Hepatocyte (in vitro differentiated cells): ENCODE measurements around the gene ADGRG6. TPM values are rescaled to one million over a fixed set of nuclear protein-coding genes. Genes with fewer than 3 reads are reported as not detected.

ENCODE experiments used
- DNase-seq: peaks from one replicate; pipeline ENCODE4 v3.0.0-alpha.2; 2016; ENCODE audit warnings: low spot score
- H2AFZ ChIP-seq: fragments of 200-600 bp; sonication (generic); 2 replicates; pipeline ENCODE4 v1.6.0; 2016; ENCODE audit warnings: antibody characterized with exemption, mild to moderate bottlenecking
- H3K27ac ChIP-seq: fragments of 200-600 bp; sonication (generic); 2 replicates; pipeline ENCODE4 v1.5.1; 2016; ENCODE audit warnings: mild to moderate bottlenecking
- H3K27me3 ChIP-seq: fragments of 200-600 bp; sonication (generic); 2 replicates; pipeline ENCODE4 v1.6.1; 2016
- H3K36me3 ChIP-seq: fragments of 200-600 bp; sonication (generic); replicated peaks from 2 replicates; pipeline ENCODE4 v1.5.1; 2016; ENCODE audit warnings: low read depth; ENCODE audit not compliant: insufficient read depth
- H3K4me1 ChIP-seq: fragments of 200-600 bp; sonication (generic); 2 replicates; pipeline ENCODE4 v1.5.1; 2016; ENCODE audit warnings: mild to moderate bottlenecking, moderate library complexity; ENCODE audit not compliant: insufficient read depth
- H3K4me2 ChIP-seq: fragments of 200-600 bp; sonication (generic); 2 replicates; pipeline ENCODE4 v1.6.0; 2016
- H3K4me3 ChIP-seq: fragments of 200-600 bp; sonication (generic); 2 replicates; pipeline ENCODE4 v1.5.1; 2016; ENCODE audit warnings: mild to moderate bottlenecking
- H3K79me2 ChIP-seq: fragments of 200-600 bp; sonication (generic); 2 replicates; pipeline ENCODE4 v1.6.0; 2017; ENCODE audit warnings: mild to moderate bottlenecking
- H3K9me2 ChIP-seq: fragments of 200-600 bp; sonication (generic); replicated peaks from 2 replicates; pipeline ENCODE4 v1.6.0; 2017; ENCODE audit warnings: mild to moderate bottlenecking; ENCODE audit not compliant: insufficient read depth
- H3K9me3 ChIP-seq: fragments of 200-600 bp; sonication (generic); 2 replicates; pipeline ENCODE4 v1.5.1; 2016; ENCODE audit warnings: low read depth, mild to moderate bottlenecking
- H4K20me1 ChIP-seq: fragments of 200-600 bp; sonication (generic); 2 replicates; pipeline ENCODE4 v1.6.0; 2016; ENCODE audit warnings: mild to moderate bottlenecking; ENCODE audit not compliant: insufficient read depth, poor library complexity, severe bottlenecking
- CTCF ChIP-seq: fragments of 200-600 bp; sonication (generic); IDR thresholded peaks from 2 replicates; pipeline ENCODE4 v1.5.1; 2016; ENCODE audit warnings: antibody characterized with exemption, mild to moderate bottlenecking; ENCODE audit not compliant: poor library complexity
- EZH2 ChIP-seq: fragments of 200-600 bp; sonication (generic); IDR thresholded peaks from 2 replicates; pipeline ENCODE4 v1.6.1; 2016; ENCODE audit warnings: antibody characterized with exemption, mild to moderate bottlenecking, borderline replicate concordance
- EZH2phosphoT487 ChIP-seq: fragments of 200-600 bp; sonication (generic); IDR thresholded peaks from one replicate; pipeline ENCODE4 v1.6.1; 2018; ENCODE audit warnings: antibody characterized with exemption, mild to moderate bottlenecking, low read depth, moderate library complexity; ENCODE audit not compliant: unreplicated experiment, severe bottlenecking
- WGBS: methylation state at CpG from one replicate; pipeline ENCODE4 v1.1.6; 2016; ENCODE audit warnings: low lambda C conversion rate; ENCODE audit errors: missing lambda C conversion rate; 5-methylcytosine and 5-hydroxymethylcytosine counted together
- polyA plus RNA-seq: library from polyadenylated mRNA; unstranded; fragments of >200 nt; fragmentation: Nextera tagmentation; extraction: Ambion mirVana; gene quantifications from 2 replicates; pipeline ENCODE4 v1.2.1, GENCODE V29; 2016
- total RNA-seq: library from RNA; depleted of rRNA; stranded (reverse); fragments of >200 nt; gene quantifications from 2 replicates; pipeline ENCODE4 v1.2.3, GENCODE V29; 2014

Gene ADGRG6
- total and polyA plus RNA-seq, 2 experiments from 2014 or later: 13.9 to 92.0 TPM

- Histone ChIP-seq H4K20me1 (no peaks in the 10 kb centered on the region), H3K9me2 (no peaks in the 10 kb centered on the region), H3K4me3 (no peak overlapping the region), H3K4me2 (no peak overlapping the region), H3K27me3 (no peaks in the 10 kb centered on the region), H3K4me1 (peaks cover 4% of the 10 kb centered on the region), H3K27ac (no peak overlapping the region), H3K79me2 (no peaks in the 10 kb centered on the region), H2AFZ (no peak overlapping the region), H3K36me3 (no peaks in the 10 kb centered on the region), H3K9me3 (no peaks in the 10 kb centered on the region)
- no peak for DNase-seq
- WGBS: 91% methylated on average over 1 of the region's 1 CpG
- TF ChIP-seq EZH2phosphoT487 (no peak), EZH2 (no peak), CTCF (no peak)
Observed at GRCh38 chr6:142294679-142295078, 7.1 kb upstream of the ADGRG6 start.

GRCh38 chr6:142296975-142297604 lies 4.7 kb upstream of the ADGRG6 start:
- Histone ChIP-seq H3K4me2 (no peak overlapping the region), H3K27me3 (no peaks in the 10 kb centered on the region), H3K36me3 (no peaks in the 10 kb centered on the region), H3K27ac (no peak overlapping the region), H3K79me2 (peaks cover 2% of the 10 kb centered on the region), H3K9me2 (no peaks in the 10 kb centered on the region), H4K20me1 (no peaks in the 10 kb centered on the region), H3K9me3 (no peaks in the 10 kb centered on the region), H2AFZ (no peak overlapping the region), H3K4me1 (peaks cover 11% of the 10 kb centered on the region), H3K4me3 (no peak overlapping the region)
- TF ChIP-seq EZH2 (no peak), CTCF (no peak), EZH2phosphoT487 (no peak)
- 93% methylated on average over 2 of the region's 2 CpGs for WGBS
- no peak for DNase-seq

GRCh38 chr6:142297605-142297995 lies 4.2 kb upstream of the ADGRG6 start:
- Histone ChIP-seq H3K27ac (no peak overlapping the region), H3K27me3 (no peaks in the 10 kb centered on the region), H3K4me2 (no peak overlapping the region), H4K20me1 (no peaks in the 10 kb centered on the region), H2AFZ (no peak overlapping the region), H3K4me3 (no peak overlapping the region), H3K36me3 (no peaks in the 10 kb centered on the region), H3K4me1 (peaks cover 8% of the 10 kb centered on the region), H3K9me3 (no peaks in the 10 kb centered on the region), H3K79me2 (peaks cover 7% of the 10 kb centered on the region), H3K9me2 (no peaks in the 10 kb centered on the region)
- whole genome bisulfite sequencing: 80% methylated on average over 3 of the region's 3 CpGs
- DNase-seq: no peak
- TF ChIP-seq EZH2phosphoT487 (no peak), CTCF (no peak), EZH2 (no peak)
